Endodermal cell (in vitro differentiated cells): ENCODE data around the gene OPCML. TPM values are rescaled to one million over a fixed set of nuclear protein-coding genes. Genes with fewer than 3 reads are reported as not detected.

Experiments
- DNase-seq: peaks from one replicate; pipeline ENCODE4 v3.0.0-alpha.2; 2017
- H3K27ac ChIP-seq: 2 replicates; pipeline ENCODE4 v1.5.1; 2013; ENCODE audit warnings: mild to moderate bottlenecking, low read depth, low read length, moderate library complexity
- H3K27me3 ChIP-seq: 2 replicates; pipeline ENCODE4 v1.6.1; 2013; ENCODE audit warnings: mild to moderate bottlenecking, low read length, moderate library complexity; ENCODE audit not compliant: insufficient read depth, control insufficient read depth, poor library complexity, severe bottlenecking
- H3K36me3 ChIP-seq: 2 replicates; pipeline ENCODE4 v1.7.0; 2013; ENCODE audit warnings: mild to moderate bottlenecking, low read length, moderate library complexity; ENCODE audit not compliant: control insufficient read depth, insufficient read depth
- H3K4me1 ChIP-seq: one replicate; pipeline ENCODE4 v1.7.0; 2013; ENCODE audit warnings: low read length; ENCODE audit not compliant: control insufficient read depth, insufficient read depth
- H3K4me3 ChIP-seq: 2 replicates; pipeline ENCODE4 v1.5.1; 2013; ENCODE audit warnings: mild to moderate bottlenecking, low read length, moderate library complexity
- H3K9ac ChIP-seq: 2 replicates; pipeline ENCODE4 v1.6.1; 2013; ENCODE audit warnings: mild to moderate bottlenecking, low read length, moderate library complexity; ENCODE audit not compliant: poor library complexity, severe bottlenecking; ENCODE audit errors: extremely low read depth
- H3K9me3 ChIP-seq: 2 replicates; pipeline ENCODE4 v1.6.1; 2013; ENCODE audit warnings: mild to moderate bottlenecking, low read length, moderate library complexity; ENCODE audit not compliant: control insufficient read depth
- H3K27ac Mint-ChIP-seq: 2 replicates; pipeline ENCODE4 v1.8.0; 2020; ENCODE audit warnings: mixed read lengths
- H3K27me3 Mint-ChIP-seq: 2 replicates; pipeline ENCODE4 v1.8.0; 2021; ENCODE audit warnings: mild to moderate bottlenecking, mixed read lengths; ENCODE audit not compliant: insufficient read depth
- H3K36me3 Mint-ChIP-seq: 2 replicates; pipeline ENCODE4 v1.8.0; 2020; ENCODE audit warnings: low read depth, mixed read lengths
- H3K4me1 Mint-ChIP-seq: 2 replicates; pipeline ENCODE4 v1.8.0; 2020; ENCODE audit warnings: mixed read lengths
- H3K4me3 Mint-ChIP-seq: 2 replicates; pipeline ENCODE4 v1.8.0; 2020; ENCODE audit warnings: mild to moderate bottlenecking, moderate library complexity, mixed read lengths
- H3K9me3 Mint-ChIP-seq: 2 replicates; pipeline ENCODE4 v1.8.0; 2020; ENCODE audit warnings: mild to moderate bottlenecking, mixed read lengths
- CTCF ChIP-seq: fragments of 200-600 bp; sonication (generic); conservative IDR thresholded peaks from 2 replicates; pipeline ENCODE4 v1.5.0; 2021; ENCODE audit warnings: antibody characterized with exemption, mild to moderate bottlenecking
- WGBS, 2 experiments: methylation state at CpG; one replicate each; pipeline versions ENCODE4 v1.1.5 to v1.1.7; 2013; ENCODE audit warnings: missing lambda C conversion rate in 2 of 2, mixed read lengths in 1 of 2; ENCODE audit not compliant: insufficient coverage in 1 of 2, insufficient read length in 1 of 2; 5-methylcytosine and 5-hydroxymethylcytosine counted together
- total RNA-seq, 2 donors: library from RNA; stranded (reverse); fragmentation: NEBNext Ultra II Directional in 1 of 2; extraction: Animal tissue kit (Norgen Biotek cat#: 25700) in 1 of 2; gene quantifications; 2 replicates in 1 of 2; 3 replicates in 1 of 2; pipeline ENCODE4 v1.2.1, GENCODE V29; 2021

The OPCML gene
- total RNA-seq, 2 donors from 2014 or later: 0.49 to 0.86 TPM

GRCh38 chr11:132840660-132841059 is 691.6 kb downstream of the OPCML start:
- Histone ChIP-seq H3K9me3 (no peaks in the 10 kb centered on the region), H3K4me3 (no peak overlapping the region), H3K36me3 (no peaks in the 10 kb centered on the region), H3K27ac (no peak overlapping the region), H3K4me1 (peaks cover 3% of the 10 kb centered on the region), H3K9ac (no peak overlapping the region), H3K27me3 (no peaks in the 10 kb centered on the region)
- Mint-ChIP-seq H3K4me1 (peaks cover 3% of the 10 kb centered on the region), H3K27ac (no peak overlapping the region), H3K27me3 (no peaks in the 10 kb centered on the region), H3K36me3 (no peaks in the 10 kb centered on the region), H3K9me3 (no peaks in the 10 kb centered on the region), H3K4me3 (no peak overlapping the region)
- 81 to 88% methylated on average over 5 to 12 of the region's 12 CpGs for WGBS, 2 experiments
- TF ChIP-seq CTCF: no peak
- DNase-seq: no peak

GRCh38 chr11:132840191-132840590 is 692.1 kb downstream of the OPCML start:
- Mint-ChIP-seq H3K4me3 (no peak overlapping the region), H3K9me3 (no peaks in the 10 kb centered on the region), H3K4me1 (peaks cover 3% of the 10 kb centered on the region), H3K27ac (no peak overlapping the region), H3K27me3 (no peaks in the 10 kb centered on the region), H3K36me3 (no peaks in the 10 kb centered on the region)
- Histone ChIP-seq H3K27me3 (no peaks in the 10 kb centered on the region), H3K9me3 (no peaks in the 10 kb centered on the region), H3K4me1 (peaks cover 3% of the 10 kb centered on the region), H3K27ac (no peak overlapping the region), H3K9ac (no peak overlapping the region), H3K36me3 (no peaks in the 10 kb centered on the region), H3K4me3 (no peak overlapping the region)
- DNase-seq: no peak
- WGBS, 2 experiments: 53 to 66% methylated on average over 2 to 5 of the region's 5 CpGs
- TF ChIP-seq CTCF: no peak

GRCh38 chr11:132839236-132839945 is 692.9 kb downstream of the OPCML start:
- Mint-ChIP-seq H3K4me1 (peaks cover 3% of the 10 kb centered on the region), H3K36me3 (no peaks in the 10 kb centered on the region), H3K27ac (no peak overlapping the region), H3K9me3 (no peaks in the 10 kb centered on the region), H3K4me3 (no peak overlapping the region), H3K27me3 (no peaks in the 10 kb centered on the region)
- no peaks in the 10 kb centered on the region for H3K27me3 ChIP-seq
- no peak overlapping the region for H3K4me3 ChIP-seq
- 94 to 96% methylated on average over 12 to 18 of the region's 18 CpGs for WGBS, 2 experiments
- no peak overlapping the region for H3K27ac ChIP-seq
- no peak overlapping the region for H3K9ac ChIP-seq
- DNase-seq: no peak
- H3K9me3 ChIP-seq: no peaks in the 10 kb centered on the region
- H3K36me3 ChIP-seq: no peaks in the 10 kb centered on the region
- H3K4me1 ChIP-seq: no peaks in the 10 kb centered on the region
- no peak for TF ChIP-seq CTCF
